K562 (cell line): Measurements from ENCODE around the gene KCNJ14. TPM values are rescaled to one million over a fixed set of nuclear protein-coding genes. Genes with fewer than 3 reads are reported as not detected.

ENCODE experiments used
- NR2C2 ChIP-seq, 2 experiments: fragments of 200-800 bp in 1 of 2; sonication (Bioruptor generic) in 1 of 2; sonication (generic) in 1 of 2; formaldehyde crosslinking in 1 of 2; IDR thresholded peaks; 2 replicates each; pipeline versions ENCODE4 v1.6.1 to v1.8.0; 2016 to 2022; ENCODE audit warnings: mild to moderate bottlenecking in 1 of 2, missing compliant biosample characterization in 1 of 2, missing genetic modification characterization in 1 of 2, missing genetic modification reagents in 1 of 2
- STAT6 ChIP-seq: sonication (generic); formaldehyde crosslinking; IDR thresholded peaks from 2 replicates; pipeline ENCODE4 v1.8.1; 2023; ENCODE audit warnings: mild to moderate bottlenecking, missing genetic modification reagents
- ZBTB26 ChIP-seq: fragments of 450-650 bp; formaldehyde crosslinking; IDR thresholded peaks from 2 replicates; pipeline ENCODE4 v1.4.0; 2022; ENCODE audit warnings: missing genetic modification characterization
- ZNF280A ChIP-seq: fragments of 450-650 bp; IDR thresholded peaks from 2 replicates; pipeline ENCODE4 v1.6.1; 2018; ENCODE audit warnings: mild to moderate bottlenecking, low read depth; ENCODE audit not compliant: partially characterized antibody
- polyA plus RNA-seq, 8 experiments: library from polyadenylated mRNA; depleted of rRNA in 4 of 8; stranded (reverse) in 5 of 8; unstranded in 3 of 8; fragments of >200 nt; fragmentation: Nextera tagmentation in 2 of 8; fragmentation: Illumina TruSeq in 1 of 8; extraction: Ambion mirVana in 2 of 8; extraction: Trizol in 1 of 8; gene quantifications; 2 replicates each; pipeline versions ENCODE4 v1.2.1 to v1.2.3, GENCODE V29; 2011 to 2014; ENCODE audit warnings: inconsistent platforms in 1 of 8, missing spikeins in 1 of 8
- total RNA-seq, 7 experiments: library from RNA; depleted of rRNA in 6 of 7; stranded (reverse); fragments of >200 nt in 6 of 7; fragmentation: Illumina TruSeq in 2 of 7; extraction: Trizol in 2 of 7; gene quantifications; 2 replicates each; pipeline versions ENCODE4 v1.2.1 to v1.2.3, GENCODE V29; 2011 to 2021; ENCODE audit warnings: low replicate concordance in 1 of 7
- TF ChIP-seq, protein P1 (sequence below): fragments of 200-600 bp; sonication (generic); IDR thresholded peaks from one replicate; pipeline ENCODE4 v1.6.1; 2012; ENCODE audit warnings: mild to moderate bottlenecking, low read depth, low read length, inconsistent platforms
- TF ChIP-seq, protein P2 (sequence below): fragments of 450-650 bp; IDR thresholded peaks from 2 replicates; pipeline ENCODE4 v1.6.1; 2016; ENCODE audit warnings: missing biosample characterization, missing genetic modification characterization

Gene KCNJ14
- total and polyA plus RNA-seq, 9 of the 15 experiments (the other 6 are each of a cell fraction or from before 2014, with no cell fraction given) = 0.15 to 1.6 (median 0.49) TPM

GRCh38 chr19:48468772-48469288 lies 13.5 kb downstream of the KCNJ14 start (continued):
- no peak for TF ChIP-seq ZBTB26 (CRISPR knock-in tag)
- TF ChIP-seq STAT6 (CRISPR knock-in tag) = no peak
- TF ChIP-seq ZNF280A = no peak
- no peak for TF ChIP-seq NR2C2 (CRISPR knock-in tag; IDR thresholded peaks at IDR 0.05)
- peak; percentile 27; the same call in 1 of the 2 replicates for TF ChIP-seq NR2C2 (tag; IDR thresholded peaks at IDR 0.05)
- TF ChIP-seq, protein P1, sequence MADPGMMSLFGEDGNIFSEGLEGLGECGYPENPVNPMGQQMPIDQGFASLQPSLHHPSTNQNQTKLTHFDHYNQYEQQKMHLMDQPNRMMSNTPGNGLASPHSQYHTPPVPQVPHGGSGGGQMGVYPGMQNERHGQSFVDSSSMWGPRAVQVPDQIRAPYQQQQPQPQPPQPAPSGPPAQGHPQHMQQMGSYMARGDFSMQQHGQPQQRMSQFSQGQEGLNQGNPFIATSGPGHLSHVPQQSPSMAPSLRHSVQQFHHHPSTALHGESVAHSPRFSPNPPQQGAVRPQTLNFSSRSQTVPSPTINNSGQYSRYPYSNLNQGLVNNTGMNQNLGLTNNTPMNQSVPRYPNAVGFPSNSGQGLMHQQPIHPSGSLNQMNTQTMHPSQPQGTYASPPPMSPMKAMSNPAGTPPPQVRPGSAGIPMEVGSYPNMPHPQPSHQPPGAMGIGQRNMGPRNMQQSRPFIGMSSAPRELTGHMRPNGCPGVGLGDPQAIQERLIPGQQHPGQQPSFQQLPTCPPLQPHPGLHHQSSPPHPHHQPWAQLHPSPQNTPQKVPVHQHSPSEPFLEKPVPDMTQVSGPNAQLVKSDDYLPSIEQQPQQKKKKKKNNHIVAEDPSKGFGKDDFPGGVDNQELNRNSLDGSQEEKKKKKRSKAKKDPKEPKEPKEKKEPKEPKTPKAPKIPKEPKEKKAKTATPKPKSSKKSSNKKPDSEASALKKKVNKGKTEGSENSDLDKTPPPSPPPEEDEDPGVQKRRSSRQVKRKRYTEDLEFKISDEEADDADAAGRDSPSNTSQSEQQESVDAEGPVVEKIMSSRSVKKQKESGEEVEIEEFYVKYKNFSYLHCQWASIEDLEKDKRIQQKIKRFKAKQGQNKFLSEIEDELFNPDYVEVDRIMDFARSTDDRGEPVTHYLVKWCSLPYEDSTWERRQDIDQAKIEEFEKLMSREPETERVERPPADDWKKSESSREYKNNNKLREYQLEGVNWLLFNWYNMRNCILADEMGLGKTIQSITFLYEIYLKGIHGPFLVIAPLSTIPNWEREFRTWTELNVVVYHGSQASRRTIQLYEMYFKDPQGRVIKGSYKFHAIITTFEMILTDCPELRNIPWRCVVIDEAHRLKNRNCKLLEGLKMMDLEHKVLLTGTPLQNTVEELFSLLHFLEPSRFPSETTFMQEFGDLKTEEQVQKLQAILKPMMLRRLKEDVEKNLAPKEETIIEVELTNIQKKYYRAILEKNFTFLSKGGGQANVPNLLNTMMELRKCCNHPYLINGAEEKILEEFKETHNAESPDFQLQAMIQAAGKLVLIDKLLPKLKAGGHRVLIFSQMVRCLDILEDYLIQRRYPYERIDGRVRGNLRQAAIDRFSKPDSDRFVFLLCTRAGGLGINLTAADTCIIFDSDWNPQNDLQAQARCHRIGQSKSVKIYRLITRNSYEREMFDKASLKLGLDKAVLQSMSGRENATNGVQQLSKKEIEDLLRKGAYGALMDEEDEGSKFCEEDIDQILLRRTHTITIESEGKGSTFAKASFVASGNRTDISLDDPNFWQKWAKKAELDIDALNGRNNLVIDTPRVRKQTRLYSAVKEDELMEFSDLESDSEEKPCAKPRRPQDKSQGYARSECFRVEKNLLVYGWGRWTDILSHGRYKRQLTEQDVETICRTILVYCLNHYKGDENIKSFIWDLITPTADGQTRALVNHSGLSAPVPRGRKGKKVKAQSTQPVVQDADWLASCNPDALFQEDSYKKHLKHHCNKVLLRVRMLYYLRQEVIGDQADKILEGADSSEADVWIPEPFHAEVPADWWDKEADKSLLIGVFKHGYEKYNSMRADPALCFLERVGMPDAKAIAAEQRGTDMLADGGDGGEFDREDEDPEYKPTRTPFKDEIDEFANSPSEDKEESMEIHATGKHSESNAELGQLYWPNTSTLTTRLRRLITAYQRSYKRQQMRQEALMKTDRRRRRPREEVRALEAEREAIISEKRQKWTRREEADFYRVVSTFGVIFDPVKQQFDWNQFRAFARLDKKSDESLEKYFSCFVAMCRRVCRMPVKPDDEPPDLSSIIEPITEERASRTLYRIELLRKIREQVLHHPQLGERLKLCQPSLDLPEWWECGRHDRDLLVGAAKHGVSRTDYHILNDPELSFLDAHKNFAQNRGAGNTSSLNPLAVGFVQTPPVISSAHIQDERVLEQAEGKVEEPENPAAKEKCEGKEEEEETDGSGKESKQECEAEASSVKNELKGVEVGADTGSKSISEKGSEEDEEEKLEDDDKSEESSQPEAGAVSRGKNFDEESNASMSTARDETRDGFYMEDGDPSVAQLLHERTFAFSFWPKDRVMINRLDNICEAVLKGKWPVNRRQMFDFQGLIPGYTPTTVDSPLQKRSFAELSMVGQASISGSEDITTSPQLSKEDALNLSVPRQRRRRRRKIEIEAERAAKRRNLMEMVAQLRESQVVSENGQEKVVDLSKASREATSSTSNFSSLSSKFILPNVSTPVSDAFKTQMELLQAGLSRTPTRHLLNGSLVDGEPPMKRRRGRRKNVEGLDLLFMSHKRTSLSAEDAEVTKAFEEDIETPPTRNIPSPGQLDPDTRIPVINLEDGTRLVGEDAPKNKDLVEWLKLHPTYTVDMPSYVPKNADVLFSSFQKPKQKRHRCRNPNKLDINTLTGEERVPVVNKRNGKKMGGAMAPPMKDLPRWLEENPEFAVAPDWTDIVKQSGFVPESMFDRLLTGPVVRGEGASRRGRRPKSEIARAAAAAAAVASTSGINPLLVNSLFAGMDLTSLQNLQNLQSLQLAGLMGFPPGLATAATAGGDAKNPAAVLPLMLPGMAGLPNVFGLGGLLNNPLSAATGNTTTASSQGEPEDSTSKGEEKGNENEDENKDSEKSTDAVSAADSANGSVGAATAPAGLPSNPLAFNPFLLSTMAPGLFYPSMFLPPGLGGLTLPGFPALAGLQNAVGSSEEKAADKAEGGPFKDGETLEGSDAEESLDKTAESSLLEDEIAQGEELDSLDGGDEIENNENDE = no peak
- TF ChIP-seq, protein P2, sequence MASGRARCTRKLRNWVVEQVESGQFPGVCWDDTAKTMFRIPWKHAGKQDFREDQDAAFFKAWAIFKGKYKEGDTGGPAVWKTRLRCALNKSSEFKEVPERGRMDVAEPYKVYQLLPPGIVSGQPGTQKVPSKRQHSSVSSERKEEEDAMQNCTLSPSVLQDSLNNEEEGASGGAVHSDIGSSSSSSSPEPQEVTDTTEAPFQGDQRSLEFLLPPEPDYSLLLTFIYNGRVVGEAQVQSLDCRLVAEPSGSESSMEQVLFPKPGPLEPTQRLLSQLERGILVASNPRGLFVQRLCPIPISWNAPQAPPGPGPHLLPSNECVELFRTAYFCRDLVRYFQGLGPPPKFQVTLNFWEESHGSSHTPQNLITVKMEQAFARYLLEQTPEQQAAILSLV (tag) = no peak
